ENCODE results near the gene ENO1. TPM values are rescaled to one million over a fixed set of nuclear protein-coding genes. Genes with fewer than 3 reads are reported as not detected.
A peak's percentile ranks its signal among the peaks of the same experiment; 100 is the strongest.
"Not testable (repeated sequence)": the region's sequence is repeated elsewhere in the genome, so short reads cannot be mapped to it uniquely, and the experiment has no call there.

ENO1 gene
- polyA plus RNA-seq (ENCODE audit: insufficient read length in 10 of 10), result 100 to 1,000 TPM; 334 to 487 (median 376) TPM
- long read RNA-seq, donor 1, transcript ENO1-217 (12 exons, 1,782 nt), result minor isoform, 25 of 158 reads
- long read RNA-seq, donor 1, transcript ENO1-201 (12 exons, 1,781 nt), result major isoform, 56 of 158 reads
- long read RNA-seq, donor 1, partial matches to known transcripts, result 73 of 158 reads
- long read RNA-seq, donor 1, other reads (novel, unspliced or antisense), result 0 of 158 reads
- long read RNA-seq, donor 2, transcript ENO1-201 (12 exons, 1,781 nt), result major isoform, 58 of 161 reads
- long read RNA-seq, donor 2, transcript ENO1-217 (12 exons, 1,782 nt), result minor isoform, 32 of 161 reads
- long read RNA-seq, donor 2, partial matches to known transcripts, result 63 of 161 reads
- long read RNA-seq, donor 2, other reads (novel, unspliced or antisense), result 5 of 161 reads
- long read RNA-seq, donor 3, result 0 reads
- long read RNA-seq, donor 4, transcript ENO1-217 (12 exons, 1,782 nt), result minor isoform, 22 of 120 reads
- long read RNA-seq, donor 4, transcript ENO1-201 (12 exons, 1,781 nt), result major isoform, 38 of 120 reads
- long read RNA-seq, donor 4, partial matches to known transcripts, result 59 of 120 reads
- long read RNA-seq, donor 4, other reads (novel, unspliced or antisense), result 0 of 120 reads
- long read RNA-seq, donor 5, transcript ENO1-217 (12 exons, 1,782 nt), result minor isoform, 17 of 150 reads
- long read RNA-seq, donor 5, transcript ENO1-201 (12 exons, 1,781 nt), result major isoform, 60 of 150 reads
- long read RNA-seq, donor 5, partial matches to known transcripts, result 66 of 150 reads
- long read RNA-seq, donor 5, other reads (novel, unspliced or antisense), result 6 of 150 reads
- long read RNA-seq, donor 6, transcript ENO1-217 (12 exons, 1,782 nt), result minor isoform, 32 of 222 reads
- long read RNA-seq, donor 6, transcript ENO1-201 (12 exons, 1,781 nt), result major isoform, 56 of 222 reads
- long read RNA-seq, donor 6, partial matches to known transcripts, result 132 of 222 reads
- long read RNA-seq, donor 6, other reads (novel, unspliced or antisense), result 0 of 222 reads
- long read RNA-seq, donor 7, transcript ENO1-201 (12 exons, 1,781 nt), result major isoform, 53 of 142 reads
- long read RNA-seq, donor 7, transcript ENO1-217 (12 exons, 1,782 nt), result minor isoform, 19 of 142 reads
- long read RNA-seq, donor 7, partial matches to known transcripts, result 69 of 142 reads
- long read RNA-seq, donor 7, other reads (novel, unspliced or antisense), result 0 of 142 reads
- long read RNA-seq, donor 8, transcript ENO1-217 (12 exons, 1,782 nt), result minor isoform, 14 of 154 reads
- long read RNA-seq, donor 8, transcript ENO1-201 (12 exons, 1,781 nt), result major isoform, 55 of 154 reads
- long read RNA-seq, donor 8, partial matches to known transcripts, result 84 of 154 reads
- long read RNA-seq, donor 8, other reads (novel, unspliced or antisense), result 0 of 154 reads
- long read RNA-seq, donor 9, transcript ENO1-217 (12 exons, 1,782 nt), result major isoform, 5 of 8 reads
- long read RNA-seq, donor 9, partial matches to known transcripts, result 0 of 8 reads
- long read RNA-seq, donor 9, other reads (novel, unspliced or antisense), result 0 of 8 reads

- DNase-seq, result no peak
Measured at GRCh38 chr1:8878448-8878697, at the start of gene ENO1. Gene ENO1, minus strand, starts transcription at chr1:8878686. Its CDS starts 3,778 bp downstream, at chr1:8874908.

- DNase-seq, result no peak
Measured at GRCh38 chr1:8926707-8927694, 48.5 kb upstream of the ENO1 start.

DNA sequence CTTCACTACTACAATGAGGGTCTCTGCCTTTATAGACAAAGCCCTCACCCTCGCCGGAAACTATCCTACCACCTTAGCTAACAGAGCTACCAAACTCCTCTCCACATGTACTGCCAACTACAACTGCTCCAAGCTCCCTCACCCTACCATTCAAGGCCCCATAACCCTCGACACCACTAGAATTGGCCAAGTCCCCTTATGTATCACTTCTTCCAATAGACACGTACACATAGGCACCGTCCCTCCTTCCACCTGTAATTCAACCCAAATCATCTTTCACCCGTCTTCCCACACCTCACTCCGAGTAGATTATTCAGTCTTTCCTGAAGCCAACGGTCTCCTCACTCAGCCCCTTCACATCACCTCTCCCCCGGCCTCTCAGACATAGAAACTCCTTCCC lies 47.5 kb upstream of the ENO1 start:
- DNase-seq, result no peak

- DNase-seq, result no peak
Measured at GRCh38 chr1:8925406-8925805, 46.9 kb upstream of the ENO1 start.

DNA sequence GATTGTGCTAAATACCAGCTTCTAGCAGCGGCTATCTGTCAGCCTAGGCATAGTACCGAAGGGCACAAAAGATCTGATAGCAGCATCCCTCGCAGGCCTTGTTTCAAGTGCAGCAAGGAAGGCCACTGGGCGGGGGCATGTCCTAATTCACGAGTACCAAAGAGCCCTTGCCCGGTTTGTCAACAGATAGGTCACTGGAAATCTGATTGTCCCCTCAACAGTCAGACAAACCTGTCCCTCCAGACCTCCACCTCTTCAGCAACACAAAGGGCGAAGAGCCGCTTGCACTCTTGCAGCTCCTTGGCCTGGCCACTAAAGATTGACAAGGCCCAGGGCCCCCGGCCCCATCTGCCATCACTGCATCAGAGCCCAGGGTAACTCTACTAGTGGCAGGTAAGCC lies 44.5 kb upstream of the ENO1 start:
- no peak for DNase-seq

DNA sequence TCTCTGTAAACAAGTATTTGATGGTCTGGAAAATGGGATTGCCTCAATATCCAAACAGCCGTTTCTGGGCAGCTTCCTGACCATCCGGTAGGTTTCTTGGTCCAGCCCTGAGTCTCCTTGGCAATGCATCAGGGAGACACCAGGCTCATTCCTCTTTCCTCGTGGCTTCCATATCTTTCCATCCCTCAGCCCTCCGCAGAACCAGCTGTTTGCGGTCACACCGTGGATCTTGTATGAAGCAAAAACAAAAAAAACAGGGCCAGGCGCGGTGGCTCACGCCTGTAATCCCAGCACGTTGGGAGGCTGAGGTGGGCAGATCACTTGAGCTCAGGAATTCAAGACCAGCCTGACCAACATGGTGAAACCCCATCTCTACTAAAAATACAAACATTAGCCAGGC lies 39.0 kb upstream of the ENO1 start:
- not testable (repeated sequence) for DNase-seq

- DNase-seq, result no peak
Measured at GRCh38 chr1:8915446-8915845, 37.0 kb upstream of the ENO1 start.

- no peak for DNase-seq
Measured at GRCh38 chr1:8914466-8914865, 36.0 kb upstream of the ENO1 start.

DNA sequence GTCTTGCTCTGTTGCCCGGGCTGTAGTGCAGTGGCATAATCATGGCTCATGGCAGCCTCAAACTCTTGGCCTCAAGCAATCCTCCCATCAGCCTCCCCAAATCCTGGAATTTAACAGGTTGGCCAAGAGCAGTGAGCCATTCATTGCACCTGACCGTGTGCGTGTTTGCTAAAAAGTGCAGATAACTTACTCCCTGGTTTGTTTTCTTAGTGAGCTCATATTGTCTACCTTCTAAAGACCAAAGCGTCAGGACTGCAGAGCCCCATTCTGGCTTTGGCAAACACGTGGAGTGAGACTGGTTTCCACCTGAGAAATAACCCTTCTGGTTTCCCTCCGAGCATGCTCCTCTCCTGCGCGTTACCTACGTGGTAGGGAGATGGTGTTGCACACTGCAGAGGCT lies 35.0 kb upstream of the ENO1 start:
- DNase-seq, result no peak

- DNase-seq, result no peak
Measured at GRCh38 chr1:8911416-8912309, 33.2 kb upstream of the ENO1 start.

DNA sequence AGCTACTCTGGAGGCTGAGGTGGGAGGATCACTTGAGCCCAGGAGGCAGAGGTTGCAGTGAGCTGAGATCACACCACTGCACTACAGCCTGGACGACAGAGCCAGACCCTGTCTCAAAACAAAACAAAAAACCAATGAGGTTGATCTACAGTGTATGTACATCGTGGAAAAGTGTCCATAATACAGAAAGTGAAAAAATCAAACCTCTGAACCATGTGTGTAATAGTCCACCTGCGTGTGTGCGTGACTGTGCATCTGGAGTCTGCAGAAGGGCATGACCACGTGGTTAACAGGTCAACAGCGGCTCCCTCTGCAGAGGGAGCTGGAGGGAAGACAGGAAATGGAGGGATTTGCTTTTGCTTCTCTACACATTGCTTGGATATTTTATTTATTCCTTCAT lies 32.4 kb upstream of the ENO1 start:
- DNase-seq, result no peak

- no peak for DNase-seq
Measured at GRCh38 chr1:8910331-8910730, 31.8 kb upstream of the ENO1 start.

GRCh38 chr1:8908388-8909151 lies 30.1 kb upstream of the ENO1 start:
- DNase-seq, result no peak

- peak; percentile 64 to 87 (median 75) for DNase-seq
Measured at GRCh38 chr1:8905582-8906191, 27.2 kb upstream of the ENO1 start.

- DNase-seq, result peak in 2 of 3 donors; percentile 43 to 89
Measured at GRCh38 chr1:8903908-8904650, 25.6 kb upstream of the ENO1 start.

- DNase-seq, result peak in 1 of 3 donors; percentile 3
Measured at GRCh38 chr1:8903410-8903809, 24.9 kb upstream of the ENO1 start.

GRCh38 chr1:8902765-8903164 lies 24.3 kb upstream of the ENO1 start:
- peak in 1 of 3 donors; percentile 16 for DNase-seq

Data from muscle of back (tissue), 13 donors.